Measurements from ENCODE around the gene PVRIG. TPM values are rescaled to one million over a fixed set of nuclear protein-coding genes. Genes with fewer than 3 reads are reported as not detected.
"Not testable (repeated sequence)": the region's sequence is repeated elsewhere in the genome, so short reads cannot be mapped to it uniquely, and the experiment has no call there.

The PVRIG gene
- total RNA-seq, 2 donors from 2014 or later, result not detected

- Histone ChIP-seq H3K9me3 (no peaks in the 10 kb centered on the region), H3K27ac (no peak overlapping the region), H3K4me3 (no peak overlapping the region), H3K27me3 (replicated peaks; ENCODE audit: insufficient read depth) (no peaks in the 10 kb centered on the region), H3K36me3 (no peaks in the 10 kb centered on the region), H3K4me1 (replicated peaks) (no peaks in the 10 kb centered on the region)
- intact Hi-C loops (cut with DNase I), result no loop called here
- TF ChIP-seq POLR2A (IDR thresholded peaks at IDR 0.05) (no peak), POLR2AphosphoS5 (IDR thresholded peaks at IDR 0.05) (no peak), CTCF (IDR thresholded peaks at IDR 0.05) (no peak)
- 96% methylated on average over 6 of the region's 6 CpGs for WGBS
- no peak for DNase-seq (ENCODE audit: low spot score)
Measured at GRCh38 chr7:100267648-100268047, 47.9 kb downstream of the PVRIG start.

GRCh38 chr7:100268882-100269281, 49.1 kb downstream of the PVRIG start:
- DNase-seq (ENCODE audit: low spot score); intact Hi-C loops (cut with DNase I): not testable (repeated sequence)
- WGBS, result 91% methylated on average over 11 of the region's 11 CpGs

GRCh38 chr7:100269306-100270045, 49.7 kb downstream of the PVRIG start:
- WGBS, result 64% methylated on average over 14 of the region's 14 CpGs
- H3K27ac ChIP-seq; H3K9me3 ChIP-seq; H3K36me3 ChIP-seq; H3K4me3 ChIP-seq; DNase-seq (ENCODE audit: low spot score); intact Hi-C loops (cut with DNase I); H3K4me1 ChIP-seq (replicated peaks); H3K27me3 ChIP-seq (replicated peaks; ENCODE audit: insufficient read depth): not testable (repeated sequence)

More at GRCh38 chr7:100268882-100269281, 49.1 kb downstream of the PVRIG start:
- H3K36me3 ChIP-seq; H3K4me1 ChIP-seq (replicated peaks); H3K4me3 ChIP-seq; H3K27ac ChIP-seq; H3K9me3 ChIP-seq; H3K27me3 ChIP-seq (replicated peaks; ENCODE audit: insufficient read depth): not testable (repeated sequence)

GRCh38 chr7:100270046-100270918, 50.5 kb downstream of the PVRIG start:
- intact Hi-C loops (cut with DNase I); H3K27ac ChIP-seq; H3K9me3 ChIP-seq; H3K27me3 ChIP-seq (replicated peaks; ENCODE audit: insufficient read depth); H3K4me1 ChIP-seq (replicated peaks); DNase-seq (ENCODE audit: low spot score); H3K36me3 ChIP-seq: not testable (repeated sequence)
- H3K4me3 ChIP-seq, result peak overlapping the region in 1 of 2 donors; percentile 68
- WGBS, result 12% methylated on average over 19 of the region's 23 CpGs

Other genes starting within 250 kb of the PVRIG start
- 1,000 to 10,000 TPM; 1,167 to 4,716 TPM for gene AZGP1, start 243.9 kb upstream of the PVRIG start, total RNA-seq
- 10 to 100 TPM; 75.8 to 86.5 TPM for gene ZKSCAN1, start 204.4 kb upstream of the PVRIG start, total RNA-seq
- gene ZSCAN21, start 170.2 kb upstream of the PVRIG start, total RNA-seq, result 10 to 100 TPM; 24.6 to 38.0 TPM
- gene ZNF3, start 138.2 kb upstream of the PVRIG start, total RNA-seq, result 10 to 100 TPM; 20.5 to 21.4 TPM
- 10 to 100 TPM; 50.8 to 78.4 TPM for gene COPS6, start 131.0 kb upstream of the PVRIG start, total RNA-seq
- 10 to 100 TPM; 47.5 to 68.7 TPM for gene MCM7, start 118.6 kb upstream of the PVRIG start, total RNA-seq
- gene AP4M1, start 118.3 kb upstream of the PVRIG start, total RNA-seq, result 10 to 100 TPM; 18.0 to 27.2 TPM
- 10 to 100 TPM; 68.3 to 79.8 TPM for gene TAF6, start 100.6 kb upstream of the PVRIG start, total RNA-seq
- gene CNPY4, start 100.3 kb upstream of the PVRIG start, total RNA-seq, result 10 to 100 TPM in 1 of 2 donors, 1 to 10 TPM in 1; 1.6 to 16.1 TPM
- 1 to 10 TPM; 4.4 to 6.1 TPM for gene MBLAC1, start 93.0 kb upstream of the PVRIG start, total RNA-seq
- gene LAMTOR4, start 71.0 kb upstream of the PVRIG start, total RNA-seq, result 100 to 1,000 TPM; 213 to 243 TPM
- gene TRAPPC14, start 61.2 kb upstream of the PVRIG start, total RNA-seq, result 10 to 100 TPM; 21.2 to 43.4 TPM
- 10 to 100 TPM in 1 of 2 donors, 1 to 10 TPM in 1; 4.1 to 10.2 TPM for gene GAL3ST4, start 51.3 kb upstream of the PVRIG start, total RNA-seq
- gene GPC2, start 42.6 kb upstream of the PVRIG start, total RNA-seq, result 1 to 10 TPM; 1.7 to 2.8 TPM
- gene STAG3, start 42.0 kb upstream of the PVRIG start, total RNA-seq, result 10 to 100 TPM in 1 of 2 donors, 1 to 10 TPM in 1; 1.8 to 37.6 TPM
- under 1 TPM in 1 of 2 donors, not detected in 1; 0.91 TPM for gene SPDYE3, start 87.8 kb downstream of the PVRIG start, total RNA-seq
- gene PILRB, start 138.2 kb downstream of the PVRIG start, total RNA-seq, result 100 to 1,000 TPM in 1 of 2 donors, 10 to 100 TPM in 1; 72.4 to 120 TPM
- gene PILRA, start 153.5 kb downstream of the PVRIG start, total RNA-seq, result 10 to 100 TPM in 1 of 2 donors, 1 to 10 TPM in 1; 4.9 to 11.9 TPM
- 10 to 100 TPM in 1 of 2 donors, 1 to 10 TPM in 1; 5.5 to 34.6 TPM for gene ZCWPW1, start 208.8 kb downstream of the PVRIG start, total RNA-seq
- gene MEPCE, start 209.9 kb downstream of the PVRIG start, total RNA-seq, result 10 to 100 TPM; 24.2 to 62.8 TPM
- gene PPP1R35, start 216.5 kb downstream of the PVRIG start, total RNA-seq, result 10 to 100 TPM; 44.1 to 60.5 TPM
- gene SPACDR, start 244.3 kb downstream of the PVRIG start, total RNA-seq, result 10 to 100 TPM in 1 of 2 donors, not detected in 1; 11.9 TPM

Data from prostate gland (tissue), 2 donors.